Neuronal stem cell (in vitro differentiated cells): Measurements from ENCODE around the gene GLTP.

ENCODE experiments used
- DNase-seq: peaks from one replicate; pipeline ENCODE4 v3.0.0-alpha.2; 2013; ENCODE audit warnings: low spot score
- H2AFZ ChIP-seq: one replicate; pipeline ENCODE4 v1.6.1; 2013; ENCODE audit warnings: mild to moderate bottlenecking, low read length, inconsistent platforms
- H2AK5ac ChIP-seq: 2 replicates; pipeline ENCODE4 v1.6.1; 2013; ENCODE audit warnings: low read depth, mild to moderate bottlenecking, inconsistent platforms, low read length, moderate library complexity, mixed read lengths
- H2BK120ac ChIP-seq: 2 replicates; pipeline ENCODE4 v1.6.1; 2013; ENCODE audit warnings: low read depth, mild to moderate bottlenecking, inconsistent platforms, low read length, moderate library complexity, mixed read lengths
- H2BK12ac ChIP-seq: one replicate; pipeline ENCODE4 v1.6.1; 2013; ENCODE audit warnings: low read length, inconsistent platforms
- H2BK15ac ChIP-seq: 2 replicates; pipeline ENCODE4 v1.6.1; 2013; ENCODE audit warnings: mild to moderate bottlenecking, low read length, inconsistent platforms, mixed read lengths
- H2BK5ac ChIP-seq: one replicate; pipeline ENCODE4 v1.6.1; 2013; ENCODE audit warnings: inconsistent platforms, mild to moderate bottlenecking, low read length, moderate library complexity
- H3K14ac ChIP-seq: one replicate; pipeline ENCODE4 v1.6.1; 2013; ENCODE audit warnings: low read length, inconsistent platforms
- H3K18ac ChIP-seq: 2 replicates; pipeline ENCODE4 v1.6.1; 2013; ENCODE audit warnings: low read length, inconsistent platforms
- H3K23ac ChIP-seq: 2 replicates; pipeline ENCODE4 v1.6.1; 2013; ENCODE audit warnings: low read depth, mild to moderate bottlenecking, mixed read lengths, low read length, inconsistent platforms; ENCODE audit not compliant: poor library complexity
- H3K27ac ChIP-seq: replicated peaks from 3 replicates; pipeline ENCODE4 v1.5.1; 2013; ENCODE audit warnings: low read length, inconsistent platforms
- H3K27me3 ChIP-seq, 3 experiments: 2 replicates each; pipeline ENCODE4 v1.6.1; 2013; ENCODE audit warnings: low read length in 3 of 3, mild to moderate bottlenecking in 2 of 3, inconsistent platforms in 1 of 3, low read depth in 1 of 3, mixed read lengths in 1 of 3, moderate library complexity in 1 of 3; ENCODE audit not compliant: control insufficient read depth in 3 of 3, insufficient read depth in 3 of 3
- H3K36me3 ChIP-seq, 2 donors: replicated peaks in 1 of 2; 2 replicates each; pipeline ENCODE4 v1.6.1; 2013; ENCODE audit warnings: low read length in 2 of 2; ENCODE audit not compliant: control insufficient read depth in 2 of 2, insufficient read depth in 2 of 2
- H3K4ac ChIP-seq: 2 replicates; pipeline ENCODE4 v1.6.1; 2013; ENCODE audit warnings: inconsistent platforms, mild to moderate bottlenecking, low read length, moderate library complexity
- H3K4me1 ChIP-seq, 2 donors: 1 replicate in 1 of 2; 2 replicates in 1 of 2; pipeline ENCODE4 v1.6.1; 2013; ENCODE audit warnings: low read length in 2 of 2, low read depth in 1 of 2; ENCODE audit not compliant: control insufficient read depth in 2 of 2, insufficient read depth in 1 of 2
- H3K4me2 ChIP-seq: one replicate; pipeline ENCODE4 v1.6.1; 2013; ENCODE audit warnings: mild to moderate bottlenecking, low read length, inconsistent platforms; ENCODE audit not compliant: insufficient read depth, poor library complexity, severe bottlenecking
- H3K4me3 ChIP-seq, 2 donors: 2 replicates each; pipeline ENCODE4 v1.5.1; 2013; ENCODE audit warnings: low read length in 2 of 2, mild to moderate bottlenecking in 2 of 2, inconsistent platforms in 1 of 2, moderate library complexity in 1 of 2
- H3K79me1 ChIP-seq: one replicate; pipeline ENCODE4 v1.6.1; 2013; ENCODE audit warnings: low read depth, mild to moderate bottlenecking, inconsistent platforms, low read length, moderate library complexity
- H3K9ac ChIP-seq: one replicate; pipeline ENCODE4 v1.6.1; 2013; ENCODE audit warnings: mild to moderate bottlenecking, low read depth, low read length, inconsistent platforms; ENCODE audit not compliant: poor library complexity
- H3K9me3 ChIP-seq, 2 donors: replicated peaks in 1 of 2; 2 replicates each; pipeline versions ENCODE3 to v1.6.1; 2013; ENCODE audit warnings: low read length in 2 of 2, mild to moderate bottlenecking in 2 of 2, inconsistent platforms in 1 of 2, low read depth in 1 of 2, mixed read lengths in 1 of 2, moderate library complexity in 1 of 2; ENCODE audit not compliant: control insufficient read depth in 2 of 2, insufficient read depth in 1 of 2
- H4K8ac ChIP-seq: one replicate; pipeline ENCODE4 v1.6.1; 2013; ENCODE audit warnings: low read depth, mild to moderate bottlenecking, inconsistent platforms, low read length, moderate library complexity
- H4K91ac ChIP-seq: one replicate; pipeline ENCODE4 v1.6.1; 2013; ENCODE audit warnings: low read length, low read depth, mild to moderate bottlenecking, inconsistent platforms; ENCODE audit not compliant: poor library complexity
- WGBS, 2 donors: extraction: QIAGEN DNeasy Blood & Tissue Kit; methylation state at CpG; one replicate each; pipeline ENCODE4 v1.1.7; 2013; ENCODE audit warnings: missing lambda C conversion rate in 2 of 2, mixed read lengths in 1 of 2; ENCODE audit not compliant: insufficient read length in 2 of 2, insufficient replicate concordance in 1 of 2; ENCODE audit errors: extremely low coverage in 2 of 2; 5-methylcytosine and 5-hydroxymethylcytosine counted together

GLTP gene

GRCh38 chr12:109824731-109825130, 55.6 kb downstream of the GLTP start:
- no peak overlapping the region for H3K9ac ChIP-seq
- peaks cover 4 to 5% of the 10 kb centered on the region in 2 donors for H3K4me1 ChIP-seq
- no peak overlapping the region for H3K27ac ChIP-seq
- no peak for DNase-seq
- H3K23ac ChIP-seq: no peak overlapping the region
- H2AFZ ChIP-seq: no peak overlapping the region
- H3K36me3 ChIP-seq: no peaks in the 10 kb centered on the region
- H2BK15ac ChIP-seq: no peak overlapping the region
- no peak overlapping the region for H3K14ac ChIP-seq
- H4K8ac ChIP-seq: no peak overlapping the region
- H3K18ac ChIP-seq: no peak overlapping the region
- H3K79me1 ChIP-seq: no peaks in the 10 kb centered on the region
- no peak overlapping the region for H3K4me2 ChIP-seq
- H2BK12ac ChIP-seq: no peak overlapping the region
- no peaks in the 10 kb centered on the region for H3K9me3 ChIP-seq
- no peak overlapping the region for H2BK120ac ChIP-seq
- WGBS, 2 donors: no CpG with 5 or more reads among the region's 8 CpGs
- H2BK5ac ChIP-seq: no peak overlapping the region
- H3K27me3 ChIP-seq: peaks cover 0 to 22% (median 0%) of the 10 kb centered on the region in 3 experiments
- no peak overlapping the region for H2AK5ac ChIP-seq
- no peak overlapping the region for H4K91ac ChIP-seq
- no peak overlapping the region for H3K4me3 ChIP-seq
- H3K4ac ChIP-seq: no peak overlapping the region

- Histone ChIP-seq H3K23ac (peak overlapping the region; percentile 40), H2AK5ac (peak overlapping the region; percentile 80)
- no CpG with 5 or more reads among the region's 15 CpGs for WGBS, 2 donors
These were observed 57.4 kb downstream of the GLTP start for GRCh38 chr12:109822951-109823411.

GRCh38 chr12:109822416-109822815, 57.9 kb downstream of the GLTP start:
- H3K4me3 ChIP-seq: peak overlapping the region in 1 of 2 donors; percentile 7
- WGBS, 2 donors: no CpG with 5 or more reads among the region's 7 CpGs

More at GRCh38 chr12:109822951-109823411, 57.4 kb downstream of the GLTP start:
- H3K27me3 ChIP-seq: peaks cover 0 to 13% (median 0%) of the 10 kb centered on the region in 3 experiments
- peak overlapping the region; percentile 83 for H2BK5ac ChIP-seq
- peak overlapping the region; percentile 47 for H3K9ac ChIP-seq
- no peak overlapping the region for H3K14ac ChIP-seq
- no peak overlapping the region for H2BK120ac ChIP-seq
- no peak overlapping the region for H3K4ac ChIP-seq
- H3K36me3 ChIP-seq: no peaks in the 10 kb centered on the region
- H3K4me3 ChIP-seq: no peak overlapping the region
- H3K4me1 ChIP-seq: peaks cover 4 to 8% of the 10 kb centered on the region in 2 donors
- H2AFZ ChIP-seq: peak overlapping the region; percentile 39
- peak overlapping the region; percentile 60 for H2BK12ac ChIP-seq
- no peak overlapping the region for H3K27ac ChIP-seq
- H4K91ac ChIP-seq: peak overlapping the region; percentile 46
- no peak for DNase-seq
- H3K9me3 ChIP-seq: no peaks in the 10 kb centered on the region
- peak overlapping the region; percentile 94 for H2BK15ac ChIP-seq
- H3K18ac ChIP-seq: peak overlapping the region; percentile 45
- no peaks in the 10 kb centered on the region for H3K79me1 ChIP-seq
- H4K8ac ChIP-seq: no peak overlapping the region
- H3K4me2 ChIP-seq: no peak overlapping the region

GRCh38 chr12:109821968-109822367, 58.4 kb downstream of the GLTP start:
- H4K8ac ChIP-seq: no peak overlapping the region
- H2AFZ ChIP-seq: no peak overlapping the region
- no peaks in the 10 kb centered on the region for H3K9me3 ChIP-seq
- no peak overlapping the region for H2BK120ac ChIP-seq
- H3K79me1 ChIP-seq: no peaks in the 10 kb centered on the region
- no peaks in the 10 kb centered on the region for H3K36me3 ChIP-seq
- H2BK12ac ChIP-seq: no peak overlapping the region
- H2AK5ac ChIP-seq: no peak overlapping the region
- no peak overlapping the region for H3K4ac ChIP-seq
- no peak for DNase-seq
- no peak overlapping the region for H3K14ac ChIP-seq
- H2BK5ac ChIP-seq: no peak overlapping the region
- no peak overlapping the region for H3K4me2 ChIP-seq
- no peak overlapping the region for H3K23ac ChIP-seq
- H3K27me3 ChIP-seq: peaks cover 0 to 13% (median 0%) of the 10 kb centered on the region in 3 experiments
- no peak overlapping the region for H3K9ac ChIP-seq
- no peak overlapping the region for H2BK15ac ChIP-seq
- no peak overlapping the region for H4K91ac ChIP-seq
- no peak overlapping the region for H3K27ac ChIP-seq
- H3K4me1 ChIP-seq: peaks cover 4 to 8% of the 10 kb centered on the region in 2 donors
- no peak overlapping the region for H3K18ac ChIP-seq
- H3K4me3 ChIP-seq: no peak overlapping the region

More at GRCh38 chr12:109822416-109822815, 57.9 kb downstream of the GLTP start:
- H2BK12ac ChIP-seq: no peak overlapping the region
- H3K4ac ChIP-seq: no peak overlapping the region
- no peak for DNase-seq
- no peak overlapping the region for H3K27ac ChIP-seq
- no peak overlapping the region for H2AFZ ChIP-seq
- no peak overlapping the region for H2BK120ac ChIP-seq
- peak overlapping the region; percentile 4 for H2BK15ac ChIP-seq
- no peak overlapping the region for H3K18ac ChIP-seq
- peaks cover 4 to 8% of the 10 kb centered on the region in 2 donors for H3K4me1 ChIP-seq
- peak overlapping the region; percentile 80 for H2AK5ac ChIP-seq
- no peak overlapping the region for H2BK5ac ChIP-seq
- no peak overlapping the region for H4K91ac ChIP-seq
- no peak overlapping the region for H3K14ac ChIP-seq
- H3K79me1 ChIP-seq: no peaks in the 10 kb centered on the region
- H3K23ac ChIP-seq: no peak overlapping the region
- no peak overlapping the region for H4K8ac ChIP-seq
- H3K4me2 ChIP-seq: no peak overlapping the region
- no peaks in the 10 kb centered on the region for H3K9me3 ChIP-seq
- H3K36me3 ChIP-seq: no peaks in the 10 kb centered on the region
- peak overlapping the region; percentile 1 for H3K9ac ChIP-seq
- H3K27me3 ChIP-seq: peaks cover 0 to 13% (median 0%) of the 10 kb centered on the region in 3 experiments
